ENCODE results near the gene CYBA.

GRCh38 chr16:88630433-88630832, 20.4 kb downstream of the CYBA start:
- TF ChIP-seq CTCF (IDR thresholded peaks at IDR 0.05) (no peak), POLR2A (IDR thresholded peaks at IDR 0.05) (no peak)

Measured in uterus (tissue), 2 donors.